Measurements from ENCODE around the gene EPHA10.

EPHA10 gene

GRCh38 chr1:37764888-37765441, at the start of gene EPHA10:
TSS of gene EPHA10 (minus strand) at chr1:37765120. CDS start at chr1:37765066, 54 bp downstream.
- no peak for TF ChIP-seq CSDC2 (CRISPR knock-in tag; IDR thresholded peaks at IDR 0.05)
- TF ChIP-seq ZFP30 (CRISPR knock-in tag; IDR thresholded peaks at IDR 0.05), result no peak
- no peak for TF ChIP-seq ISL1 (CRISPR knock-in tag; IDR thresholded peaks at IDR 0.05)
- TF ChIP-seq OSR1 (CRISPR knock-in tag; IDR thresholded peaks at IDR 0.05), result no peak
- no peak for TF ChIP-seq RARB (CRISPR knock-in tag; IDR thresholded peaks at IDR 0.05)
- no peak for TF ChIP-seq ZFP3 (CRISPR knock-in tag; IDR thresholded peaks at IDR 0.05)
- TF ChIP-seq ZC3H10 (CRISPR knock-in tag; IDR thresholded peaks at IDR 0.05), result no peak
- no peak for TF ChIP-seq ARNTL (CRISPR knock-in tag; IDR thresholded peaks at IDR 0.05; ENCODE audit: borderline replicate concordance, low read depth)
- TF ChIP-seq, protein P1, sequence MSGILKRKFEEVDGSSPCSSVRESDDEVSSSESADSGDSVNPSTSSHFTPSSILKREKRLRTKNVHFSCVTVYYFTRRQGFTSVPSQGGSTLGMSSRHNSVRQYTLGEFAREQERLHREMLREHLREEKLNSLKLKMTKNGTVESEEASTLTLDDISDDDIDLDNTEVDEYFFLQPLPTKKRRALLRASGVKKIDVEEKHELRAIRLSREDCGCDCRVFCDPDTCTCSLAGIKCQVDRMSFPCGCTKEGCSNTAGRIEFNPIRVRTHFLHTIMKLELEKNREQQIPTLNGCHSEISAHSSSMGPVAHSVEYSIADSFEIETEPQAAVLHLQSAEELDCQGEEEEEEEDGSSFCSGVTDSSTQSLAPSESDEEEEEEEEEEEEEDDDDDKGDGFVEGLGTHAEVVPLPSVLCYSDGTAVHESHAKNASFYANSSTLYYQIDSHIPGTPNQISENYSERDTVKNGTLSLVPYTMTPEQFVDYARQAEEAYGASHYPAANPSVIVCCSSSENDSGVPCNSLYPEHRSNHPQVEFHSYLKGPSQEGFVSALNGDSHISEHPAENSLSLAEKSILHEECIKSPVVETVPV (CRISPR knock-in tag; IDR thresholded peaks at IDR 0.05), result no peak
- TF ChIP-seq BACH2 (CRISPR knock-in tag; IDR thresholded peaks at IDR 0.05; ENCODE audit: borderline replicate concordance), result no peak
- no peak for TF ChIP-seq ESRRG (CRISPR knock-in tag; IDR thresholded peaks at IDR 0.05)
- no peak for TF ChIP-seq CREB5 (CRISPR knock-in tag; IDR thresholded peaks at IDR 0.05; ENCODE audit: low read depth)
- peak; percentile 37; the same call in 2 of the 3 replicates for ATAC-seq

- no peak for ATAC-seq
- TF ChIP-seq ZNF70 (CRISPR knock-in tag; IDR thresholded peaks at IDR 0.05) (no peak), POU6F1 (CRISPR knock-in tag; IDR thresholded peaks at IDR 0.05; ENCODE audit: borderline replicate concordance, low read depth) (no peak), RARB (CRISPR knock-in tag; IDR thresholded peaks at IDR 0.05) (no peak), ZNF565 (CRISPR knock-in tag; conservative IDR thresholded peaks at IDR 0.05; ENCODE audit: low read depth) (no peak), ARNTL (CRISPR knock-in tag; IDR thresholded peaks at IDR 0.05; ENCODE audit: borderline replicate concordance, low read depth) (no peak), ZC3H10 (CRISPR knock-in tag; IDR thresholded peaks at IDR 0.05) (no peak), CSDC2 (CRISPR knock-in tag; IDR thresholded peaks at IDR 0.05) (no peak), SNAI2 (CRISPR knock-in tag; IDR thresholded peaks at IDR 0.05) (no peak), TCF4 (CRISPR knock-in tag; IDR thresholded peaks at IDR 0.05; ENCODE audit: borderline replicate concordance) (no peak), CREB5 (CRISPR knock-in tag; IDR thresholded peaks at IDR 0.05; ENCODE audit: low read depth) (no peak), OSR1 (CRISPR knock-in tag; IDR thresholded peaks at IDR 0.05) (no peak), ZNF8 (CRISPR knock-in tag; IDR thresholded peaks at IDR 0.05) (no peak)
- TF ChIP-seq, protein P2, sequence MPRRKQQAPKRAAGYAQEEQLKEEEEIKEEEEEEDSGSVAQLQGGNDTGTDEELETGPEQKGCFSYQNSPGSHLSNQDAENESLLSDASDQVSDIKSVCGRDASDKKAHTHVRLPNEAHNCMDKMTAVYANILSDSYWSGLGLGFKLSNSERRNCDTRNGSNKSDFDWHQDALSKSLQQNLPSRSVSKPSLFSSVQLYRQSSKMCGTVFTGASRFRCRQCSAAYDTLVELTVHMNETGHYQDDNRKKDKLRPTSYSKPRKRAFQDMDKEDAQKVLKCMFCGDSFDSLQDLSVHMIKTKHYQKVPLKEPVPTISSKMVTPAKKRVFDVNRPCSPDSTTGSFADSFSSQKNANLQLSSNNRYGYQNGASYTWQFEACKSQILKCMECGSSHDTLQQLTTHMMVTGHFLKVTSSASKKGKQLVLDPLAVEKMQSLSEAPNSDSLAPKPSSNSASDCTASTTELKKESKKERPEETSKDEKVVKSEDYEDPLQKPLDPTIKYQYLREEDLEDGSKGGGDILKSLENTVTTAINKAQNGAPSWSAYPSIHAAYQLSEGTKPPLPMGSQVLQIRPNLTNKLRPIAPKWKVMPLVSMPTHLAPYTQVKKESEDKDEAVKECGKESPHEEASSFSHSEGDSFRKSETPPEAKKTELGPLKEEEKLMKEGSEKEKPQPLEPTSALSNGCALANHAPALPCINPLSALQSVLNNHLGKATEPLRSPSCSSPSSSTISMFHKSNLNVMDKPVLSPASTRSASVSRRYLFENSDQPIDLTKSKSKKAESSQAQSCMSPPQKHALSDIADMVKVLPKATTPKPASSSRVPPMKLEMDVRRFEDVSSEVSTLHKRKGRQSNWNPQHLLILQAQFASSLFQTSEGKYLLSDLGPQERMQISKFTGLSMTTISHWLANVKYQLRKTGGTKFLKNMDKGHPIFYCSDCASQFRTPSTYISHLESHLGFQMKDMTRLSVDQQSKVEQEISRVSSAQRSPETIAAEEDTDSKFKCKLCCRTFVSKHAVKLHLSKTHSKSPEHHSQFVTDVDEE (CRISPR knock-in tag; IDR thresholded peaks at IDR 0.05), result no peak
- TF ChIP-seq, protein P1 (CRISPR knock-in tag; IDR thresholded peaks at IDR 0.05), result no peak
- TF ChIP-seq, protein P3, sequence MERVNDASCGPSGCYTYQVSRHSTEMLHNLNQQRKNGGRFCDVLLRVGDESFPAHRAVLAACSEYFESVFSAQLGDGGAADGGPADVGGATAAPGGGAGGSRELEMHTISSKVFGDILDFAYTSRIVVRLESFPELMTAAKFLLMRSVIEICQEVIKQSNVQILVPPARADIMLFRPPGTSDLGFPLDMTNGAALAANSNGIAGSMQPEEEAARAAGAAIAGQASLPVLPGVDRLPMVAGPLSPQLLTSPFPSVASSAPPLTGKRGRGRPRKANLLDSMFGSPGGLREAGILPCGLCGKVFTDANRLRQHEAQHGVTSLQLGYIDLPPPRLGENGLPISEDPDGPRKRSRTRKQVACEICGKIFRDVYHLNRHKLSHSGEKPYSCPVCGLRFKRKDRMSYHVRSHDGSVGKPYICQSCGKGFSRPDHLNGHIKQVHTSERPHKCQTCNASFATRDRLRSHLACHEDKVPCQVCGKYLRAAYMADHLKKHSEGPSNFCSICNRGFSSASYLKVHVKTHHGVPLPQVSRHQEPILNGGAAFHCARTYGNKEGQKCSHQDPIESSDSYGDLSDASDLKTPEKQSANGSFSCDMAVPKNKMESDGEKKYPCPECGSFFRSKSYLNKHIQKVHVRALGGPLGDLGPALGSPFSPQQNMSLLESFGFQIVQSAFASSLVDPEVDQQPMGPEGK (CRISPR knock-in tag; IDR thresholded peaks at IDR 0.05; ENCODE audit: borderline replicate concordance), result no peak
These were observed 49.3 kb upstream of the EPHA10 start for GRCh38 chr1:37814252-37814651.
